NCI-H146 treated with DMSO at 0.1 percent for 48 hours (cell line): ENCODE results near the gene LPIN2.
A peak's percentile ranks its signal among the peaks of the same experiment; 100 is the strongest.
"Not testable (repeated sequence)": the region's sequence is repeated elsewhere in the genome, so short reads cannot be mapped to it uniquely, and the experiment has no call there.

ENCODE experiments used
- DNase-seq: peaks from one replicate; lab custom pipeline; 2025; ENCODE audit not compliant: unreplicated experiment; lab: John Stamatoyannopoulos, UW

Gene LPIN2, protein sequence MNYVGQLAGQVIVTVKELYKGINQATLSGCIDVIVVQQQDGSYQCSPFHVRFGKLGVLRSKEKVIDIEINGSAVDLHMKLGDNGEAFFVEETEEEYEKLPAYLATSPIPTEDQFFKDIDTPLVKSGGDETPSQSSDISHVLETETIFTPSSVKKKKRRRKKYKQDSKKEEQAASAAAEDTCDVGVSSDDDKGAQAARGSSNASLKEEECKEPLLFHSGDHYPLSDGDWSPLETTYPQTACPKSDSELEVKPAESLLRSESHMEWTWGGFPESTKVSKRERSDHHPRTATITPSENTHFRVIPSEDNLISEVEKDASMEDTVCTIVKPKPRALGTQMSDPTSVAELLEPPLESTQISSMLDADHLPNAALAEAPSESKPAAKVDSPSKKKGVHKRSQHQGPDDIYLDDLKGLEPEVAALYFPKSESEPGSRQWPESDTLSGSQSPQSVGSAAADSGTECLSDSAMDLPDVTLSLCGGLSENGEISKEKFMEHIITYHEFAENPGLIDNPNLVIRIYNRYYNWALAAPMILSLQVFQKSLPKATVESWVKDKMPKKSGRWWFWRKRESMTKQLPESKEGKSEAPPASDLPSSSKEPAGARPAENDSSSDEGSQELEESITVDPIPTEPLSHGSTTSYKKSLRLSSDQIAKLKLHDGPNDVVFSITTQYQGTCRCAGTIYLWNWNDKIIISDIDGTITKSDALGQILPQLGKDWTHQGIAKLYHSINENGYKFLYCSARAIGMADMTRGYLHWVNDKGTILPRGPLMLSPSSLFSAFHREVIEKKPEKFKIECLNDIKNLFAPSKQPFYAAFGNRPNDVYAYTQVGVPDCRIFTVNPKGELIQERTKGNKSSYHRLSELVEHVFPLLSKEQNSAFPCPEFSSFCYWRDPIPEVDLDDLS

DNA sequence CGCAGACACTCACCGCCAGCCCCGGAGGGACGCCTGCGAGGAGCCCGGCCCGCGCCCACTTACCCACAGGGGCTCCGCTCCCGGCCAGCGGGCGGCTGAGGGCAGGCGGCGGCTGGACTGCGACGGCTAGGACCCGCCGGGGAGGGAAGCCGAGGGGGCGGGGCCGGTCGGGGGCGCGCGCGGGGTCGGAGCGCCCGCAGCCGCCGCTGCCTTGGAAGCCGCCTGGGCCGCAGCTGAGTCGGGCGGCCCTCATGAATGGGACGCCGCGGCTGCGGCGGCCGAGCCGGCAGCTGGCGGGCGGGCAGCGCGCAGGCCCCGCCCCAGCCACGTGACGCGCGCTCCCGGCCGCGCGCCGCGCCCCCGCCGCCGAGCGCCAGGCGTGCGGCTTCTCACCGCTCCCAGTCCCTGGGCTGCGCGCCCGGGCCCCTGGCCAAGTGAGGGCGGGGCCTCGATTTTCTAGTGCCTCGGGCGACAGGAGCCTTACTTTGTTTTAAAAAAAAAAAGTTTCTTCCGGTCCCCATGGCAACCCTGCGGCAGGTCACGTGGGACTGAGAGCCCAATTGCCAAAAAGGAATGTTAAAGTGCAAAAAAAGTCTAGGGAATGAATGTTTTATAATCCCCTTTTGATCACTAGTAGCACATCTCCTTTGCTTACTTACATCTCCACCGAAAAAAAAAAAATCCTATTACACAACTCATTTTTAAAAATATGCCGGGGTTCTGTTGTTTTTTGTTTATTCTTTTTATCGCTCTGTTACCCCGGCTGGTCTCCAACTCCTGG is at the start of gene LPIN2:
LPIN2 (minus strand) TSS at position 121 of the 781 bp plus-strand sequence. CDS start 52,304 bp downstream, outside the sequence.
- DNase-seq, result peak; percentile 96

DNA sequence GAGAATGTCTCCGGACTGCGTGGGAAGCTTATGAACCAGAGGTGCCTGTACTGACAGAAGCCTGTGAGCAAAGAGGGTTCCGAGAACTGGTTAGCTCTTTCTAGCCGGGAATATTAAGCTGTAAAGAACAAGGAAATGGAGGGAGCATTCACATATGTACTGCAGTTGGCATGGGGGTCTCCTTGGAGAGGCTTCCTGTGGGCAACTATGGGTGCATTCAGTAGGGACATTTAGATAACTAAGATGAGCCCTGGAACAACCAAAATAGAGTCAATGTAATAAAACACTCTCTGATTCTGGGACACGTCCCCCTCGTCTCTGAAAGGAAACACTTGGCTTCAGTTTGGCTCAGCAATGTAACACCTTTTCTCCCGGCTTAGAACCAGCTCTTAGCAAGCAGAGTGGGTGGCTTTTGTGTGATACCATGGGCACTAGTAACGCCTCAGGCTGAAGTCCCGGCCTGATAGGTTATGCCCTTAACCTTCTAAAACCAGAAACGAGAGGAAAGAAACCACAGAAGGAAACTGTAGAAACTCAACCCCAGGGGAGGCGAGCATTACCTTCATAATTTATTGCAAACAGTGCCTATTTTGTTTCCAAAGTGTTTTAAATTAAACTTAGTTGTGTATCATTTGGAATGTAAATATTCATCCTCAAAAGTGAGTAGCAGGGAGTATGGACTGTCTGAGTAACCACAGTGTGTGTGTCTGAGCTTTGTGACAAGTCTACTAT is 48.8 kb upstream of the LPIN2 start:
- no peak for DNase-seq

DNA sequence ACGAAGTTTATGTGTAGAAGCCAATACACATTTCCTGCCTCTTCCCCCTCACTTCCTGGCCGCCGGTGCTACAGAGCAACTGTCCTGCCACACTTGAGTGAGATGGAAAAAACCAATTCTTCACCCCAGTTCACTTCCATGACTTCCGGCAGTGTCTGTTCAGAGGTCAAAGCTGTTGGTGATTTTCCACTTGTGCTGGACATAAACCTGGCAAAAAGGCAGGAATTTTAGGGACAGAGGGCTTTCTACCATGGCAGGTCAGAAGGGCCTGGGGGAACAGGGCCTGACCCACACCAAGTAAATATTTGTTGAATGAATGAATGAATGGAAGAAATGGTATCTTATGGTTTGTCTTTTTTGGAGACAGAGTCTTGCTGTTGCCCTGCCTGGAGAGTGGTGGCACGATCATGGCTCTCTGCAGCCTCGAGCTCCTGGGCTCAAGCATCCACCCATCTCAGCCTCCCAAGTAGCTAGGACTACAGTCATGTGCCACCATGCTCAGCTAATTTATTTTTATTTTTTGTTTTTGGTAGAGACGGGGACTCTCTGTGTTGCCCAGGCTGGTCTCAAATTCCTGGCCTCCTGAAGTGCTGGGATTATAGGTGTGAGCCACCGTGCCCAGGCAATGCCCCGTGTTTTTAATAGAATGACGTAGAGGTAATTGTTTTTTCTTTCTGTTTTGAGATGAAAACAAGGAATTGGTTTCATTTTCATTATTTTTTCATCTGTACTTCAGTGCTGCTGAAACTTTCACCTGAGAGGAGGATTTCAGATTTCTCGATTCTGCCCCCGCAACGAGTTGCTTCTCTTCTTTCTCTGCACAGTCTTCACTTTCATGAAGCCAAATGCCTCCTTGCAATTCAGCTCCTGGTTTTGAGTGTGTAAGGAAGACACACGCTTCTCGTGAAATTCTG is 48.0 kb upstream of the LPIN2 start:
- DNase-seq, result no peak

DNA sequence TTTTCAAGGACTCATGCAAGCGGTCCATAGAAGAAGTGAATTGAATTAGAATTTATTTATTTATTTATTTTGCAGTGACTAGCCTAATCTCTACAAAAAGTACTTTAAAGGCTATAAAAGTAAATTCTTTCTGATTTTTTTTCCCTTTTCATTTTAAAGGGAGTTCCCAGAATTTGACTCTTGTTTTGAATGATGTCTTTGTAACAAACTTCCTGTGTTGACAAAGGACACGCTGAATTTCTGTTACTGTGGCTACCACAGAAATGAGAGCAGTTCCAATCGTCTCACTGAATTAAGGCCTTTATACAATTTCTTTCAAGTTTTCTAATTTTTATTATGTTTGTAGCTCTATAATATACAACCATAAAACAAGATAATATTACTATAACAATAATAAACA is 46.3 kb upstream of the LPIN2 start:
- DNase-seq, result no peak

DNA sequence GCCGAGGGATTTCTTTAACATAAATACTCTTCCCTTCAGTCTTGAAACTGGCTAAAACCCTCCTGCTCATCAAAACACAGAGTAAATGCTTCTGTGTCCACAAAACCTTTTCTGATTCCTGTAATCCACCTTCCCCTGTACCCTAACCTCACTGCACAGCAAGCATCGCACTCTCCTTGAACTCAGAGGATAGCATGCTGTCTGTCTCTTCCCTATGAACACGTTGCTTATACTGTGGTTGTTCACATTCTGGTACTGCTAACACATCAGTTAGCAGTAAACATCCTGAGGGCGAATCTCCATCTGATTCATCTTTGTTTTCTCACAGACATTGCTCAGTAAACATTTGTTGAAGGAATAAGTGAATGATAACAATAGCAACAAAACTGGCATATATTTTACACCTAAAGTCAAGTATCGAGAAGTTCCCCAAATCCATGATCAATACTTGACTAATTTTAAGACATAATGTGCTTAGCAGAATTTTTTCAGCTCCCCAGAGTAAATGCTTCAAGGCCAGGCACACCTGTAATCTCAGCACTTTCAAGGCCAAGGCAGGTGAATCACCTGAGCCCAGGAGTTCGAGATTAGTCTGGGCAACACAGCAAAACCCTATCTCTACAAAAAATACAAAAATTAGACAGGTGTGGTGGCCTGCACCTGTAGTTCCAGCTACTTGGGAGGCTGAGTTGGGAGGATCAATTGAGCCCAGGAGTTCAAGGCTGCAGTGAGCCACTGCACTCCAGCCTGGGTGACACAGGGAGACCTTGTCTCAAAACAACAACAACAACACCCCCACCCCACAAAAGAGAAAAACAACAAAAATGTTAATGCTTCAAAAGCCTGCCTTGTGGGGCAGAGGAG is 45.6 kb upstream of the LPIN2 start:
- no peak for DNase-seq

DNA sequence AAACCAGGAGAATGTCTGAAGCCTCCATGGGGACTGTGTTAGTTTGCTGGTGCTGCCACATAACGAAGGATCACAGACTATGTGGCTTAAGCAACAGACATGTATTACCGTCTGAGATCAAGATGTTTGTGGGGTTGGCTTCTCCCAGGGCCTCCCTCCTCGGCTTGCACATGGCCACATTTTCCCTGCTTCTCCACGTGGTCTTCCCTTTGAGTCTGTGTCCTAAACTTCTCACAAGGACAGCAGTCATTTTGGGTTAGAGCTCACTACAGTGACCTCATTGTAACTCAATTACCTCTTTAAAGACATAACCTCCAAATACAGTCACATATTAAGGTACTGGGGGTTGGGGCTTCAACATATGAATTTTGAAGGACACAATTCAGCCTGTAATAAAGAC is 44.6 kb upstream of the LPIN2 start:
- no peak for DNase-seq

DNA sequence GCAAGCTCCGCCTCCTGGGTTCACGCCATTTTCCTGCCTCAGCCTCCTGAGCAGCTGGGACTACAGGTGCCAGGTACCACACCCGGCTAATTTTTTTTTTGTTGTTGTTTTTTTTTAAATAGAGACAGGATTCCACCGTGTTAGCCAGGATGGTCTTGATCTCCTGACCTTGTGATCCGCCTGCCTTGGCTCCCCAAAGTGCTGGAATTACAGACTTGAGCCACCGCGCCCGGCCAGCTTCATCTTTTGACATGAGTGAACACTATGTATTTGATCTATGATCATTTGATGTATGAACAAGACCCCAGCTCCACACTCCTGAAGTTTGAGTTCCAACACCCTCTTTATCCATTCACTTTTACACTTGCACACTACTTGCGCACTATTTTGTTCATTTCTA is 43.4 kb upstream of the LPIN2 start:
- DNase-seq, result no peak

DNA sequence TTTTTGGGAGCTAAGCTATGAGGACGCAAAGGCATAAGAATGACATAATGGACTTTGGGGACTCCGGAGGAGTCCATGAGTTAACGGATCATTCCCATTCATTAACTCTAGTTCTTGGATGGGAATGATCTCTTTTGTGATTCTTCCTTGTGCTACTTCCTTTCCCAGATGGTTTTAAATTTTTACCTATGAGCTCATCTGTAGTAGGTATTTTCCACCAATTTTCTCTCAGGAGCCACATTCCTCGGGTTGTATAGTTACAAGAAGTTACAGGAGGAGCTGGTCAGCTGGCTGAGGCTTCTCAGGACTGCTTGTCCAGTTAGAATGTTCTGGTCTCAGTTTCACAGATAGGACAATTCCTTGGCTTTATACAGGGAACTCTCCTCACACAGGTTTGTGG is 42.9 kb upstream of the LPIN2 start:
- no peak for DNase-seq

DNA sequence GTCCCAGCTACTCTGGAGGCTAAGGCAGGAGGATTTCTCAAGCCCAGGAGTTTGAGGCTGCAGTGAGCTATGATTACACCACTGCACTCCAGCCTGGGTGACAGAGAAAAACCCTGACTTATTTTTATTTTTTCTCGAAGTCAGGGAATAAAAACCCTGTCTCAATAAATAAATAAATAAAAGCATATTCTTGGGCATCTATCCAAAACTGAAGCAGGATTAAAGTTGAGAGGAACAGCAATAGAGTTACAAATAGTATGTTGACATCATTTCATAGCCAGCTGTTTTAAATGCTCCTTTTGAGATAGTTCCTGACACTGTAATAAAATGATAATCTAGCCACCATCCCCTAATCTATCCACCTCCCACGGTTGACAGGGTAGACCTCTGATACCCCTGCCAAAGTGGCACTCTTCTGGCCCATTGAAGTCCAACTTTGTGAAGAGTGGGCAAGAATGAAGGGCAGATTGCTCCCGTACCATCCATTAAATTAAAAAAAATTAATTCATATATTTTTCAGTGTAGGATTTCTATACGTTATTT is 42.3 kb upstream of the LPIN2 start:
- DNase-seq, result no peak

DNA sequence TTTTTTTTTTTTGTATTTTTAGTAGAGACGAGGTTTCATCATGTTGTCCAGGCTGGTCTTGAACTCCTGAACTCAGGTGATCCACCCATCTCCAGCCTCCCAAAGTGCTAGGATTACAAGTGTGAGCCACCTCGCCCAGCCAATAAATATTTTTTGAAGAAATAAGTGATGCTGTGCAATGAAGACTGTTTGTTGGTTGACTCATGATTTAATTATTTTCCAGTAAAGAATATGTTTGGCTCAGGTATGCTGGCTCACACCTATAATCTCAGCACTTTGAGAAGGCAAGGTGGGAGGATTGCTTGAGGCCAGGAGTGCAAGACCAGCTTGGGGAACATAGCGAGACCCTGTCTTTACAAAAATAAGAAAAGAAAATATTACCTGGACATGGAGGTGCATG is 41.8 kb upstream of the LPIN2 start:
- DNase-seq, result no peak

DNA sequence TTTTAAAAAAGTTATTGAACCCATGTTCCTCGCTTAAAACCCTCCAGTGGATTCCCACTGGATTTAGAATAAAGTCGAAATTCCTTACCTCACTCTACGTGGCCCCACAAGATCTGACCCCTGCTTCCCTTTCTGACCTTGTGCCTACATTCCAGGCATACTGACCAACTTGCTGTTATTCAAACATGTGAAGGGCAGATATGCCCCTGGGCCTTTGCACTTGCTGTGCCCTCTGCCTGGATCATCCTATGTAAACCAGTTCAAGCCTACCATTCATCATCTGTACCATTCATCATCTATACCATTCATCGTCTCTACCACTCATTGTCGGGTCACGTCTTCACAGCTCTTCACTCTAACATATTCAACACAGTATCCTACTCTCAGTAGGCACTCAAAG is 41.3 kb upstream of the LPIN2 start:
- no peak for DNase-seq

DNA sequence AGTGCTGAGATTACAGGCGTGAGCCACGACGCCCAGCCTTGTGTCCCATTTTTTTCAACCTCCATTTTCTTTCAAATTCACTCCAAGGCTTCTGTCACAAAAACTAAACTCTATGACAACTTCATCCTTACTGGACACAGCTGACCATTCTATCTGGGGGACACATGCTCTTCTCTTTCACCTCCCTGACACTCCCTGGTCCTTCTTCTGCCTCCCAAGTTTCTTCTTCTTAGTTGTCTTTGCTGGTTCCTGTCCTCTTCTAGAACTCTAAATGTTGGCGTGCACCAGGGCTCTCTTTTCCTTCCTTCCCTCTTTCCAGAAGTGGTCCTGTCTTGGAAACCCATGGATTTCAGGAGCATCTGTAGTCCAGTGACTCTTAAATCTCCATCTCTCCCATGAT is 40.1 kb upstream of the LPIN2 start:
- no peak for DNase-seq

DNA sequence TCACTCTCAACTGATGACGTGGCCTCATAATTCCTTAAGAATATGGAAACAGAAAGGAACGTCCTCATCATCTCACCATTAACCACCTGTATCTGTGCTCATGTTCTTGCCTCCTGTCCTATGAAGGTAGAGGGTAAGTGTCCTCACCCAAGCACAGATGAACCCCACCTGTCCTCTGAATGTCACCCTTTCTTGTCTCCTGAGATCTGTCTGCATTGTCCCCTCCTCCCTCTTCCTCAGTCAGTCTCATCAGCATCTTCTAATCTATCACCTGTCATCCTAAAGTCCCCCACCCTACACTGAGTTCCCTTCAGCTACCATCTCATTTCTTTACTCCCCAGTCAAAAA is 39.4 kb upstream of the LPIN2 start:
- no peak for DNase-seq

DNA sequence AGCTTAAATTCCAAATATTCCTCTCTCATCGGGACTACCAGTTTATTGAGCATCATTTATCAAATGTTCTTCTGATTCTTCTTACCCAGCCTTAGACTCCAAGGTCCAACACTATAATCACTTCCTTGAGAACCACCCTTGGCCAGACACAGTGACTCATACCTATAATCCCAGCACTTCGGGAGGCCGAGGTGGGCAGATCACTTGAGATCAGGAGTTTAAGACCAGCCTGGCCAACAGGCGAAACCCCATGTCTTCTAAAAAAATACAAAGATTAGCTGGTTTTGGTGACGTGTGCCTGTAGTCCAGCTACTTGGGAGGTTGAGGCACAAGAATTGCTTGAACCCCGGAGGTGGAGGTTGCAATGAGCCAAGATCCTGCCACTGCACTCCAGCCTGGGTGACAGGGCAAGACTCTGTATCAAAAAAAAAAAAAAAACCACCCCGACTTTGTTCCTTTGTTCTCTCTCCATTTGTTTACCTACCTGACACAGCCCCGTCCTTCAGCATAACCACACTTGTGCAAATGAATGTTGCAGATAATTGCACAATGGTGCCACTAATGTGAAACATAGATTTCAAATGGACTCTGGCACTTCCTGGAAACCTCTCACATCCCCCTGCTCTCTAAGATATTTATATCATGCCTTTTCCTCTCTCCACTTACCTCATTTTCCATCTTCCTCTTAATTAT is 38.9 kb upstream of the LPIN2 start:
- peak; percentile 31 for DNase-seq

DNA sequence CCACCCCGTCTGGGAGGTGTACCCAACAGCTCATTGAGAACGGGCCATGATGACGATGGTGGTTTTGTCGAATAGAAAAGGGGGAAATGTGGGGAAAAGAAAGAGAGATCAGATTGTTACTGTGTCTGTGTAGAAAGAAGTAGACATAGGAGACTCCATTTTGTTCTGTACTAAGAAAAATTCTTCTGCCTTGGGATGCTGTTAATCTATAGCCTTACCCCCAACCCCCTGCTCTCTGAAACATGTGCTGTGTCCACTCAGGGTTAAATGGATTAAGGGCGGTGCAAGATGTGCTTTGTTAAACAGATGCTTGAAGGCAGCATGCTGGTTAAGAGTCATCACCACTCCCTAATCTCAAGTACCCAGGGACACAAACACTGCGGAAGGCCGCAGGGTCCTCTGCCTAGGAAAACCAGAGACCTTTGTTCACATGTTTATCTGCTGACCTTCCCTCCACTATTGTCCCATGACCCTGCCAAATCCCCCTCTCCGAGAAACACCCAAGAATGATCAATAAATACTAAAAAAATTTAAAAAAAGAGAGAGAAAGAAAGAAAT is 37.0 kb upstream of the LPIN2 start:
- not testable (repeated sequence) for DNase-seq

DNA sequence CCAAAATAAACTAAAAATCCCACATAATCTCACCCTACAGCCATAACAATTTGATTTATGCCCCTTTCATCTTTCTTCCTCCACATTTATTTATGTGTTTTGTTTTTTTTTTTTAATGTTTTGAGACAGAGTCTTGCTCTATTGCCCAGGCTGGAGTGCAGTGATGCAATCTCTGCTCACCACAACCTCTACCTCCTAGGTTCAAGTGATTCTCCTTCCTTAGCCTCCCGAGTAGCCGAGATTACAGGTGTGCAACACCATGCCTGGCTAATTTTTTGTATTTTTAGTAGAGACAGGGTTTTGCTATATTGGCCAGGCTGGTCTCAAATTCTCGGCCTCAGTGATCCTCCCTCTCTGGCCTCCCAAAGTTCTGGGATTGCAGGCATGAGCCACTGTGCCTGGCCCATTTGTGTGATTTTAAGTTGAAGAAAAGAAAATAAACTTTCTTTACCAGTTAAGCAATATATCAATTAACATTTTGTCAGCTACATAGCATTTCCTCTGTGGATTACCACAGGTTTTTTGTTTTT is 35.9 kb upstream of the LPIN2 start:
- DNase-seq, result no peak

DNA sequence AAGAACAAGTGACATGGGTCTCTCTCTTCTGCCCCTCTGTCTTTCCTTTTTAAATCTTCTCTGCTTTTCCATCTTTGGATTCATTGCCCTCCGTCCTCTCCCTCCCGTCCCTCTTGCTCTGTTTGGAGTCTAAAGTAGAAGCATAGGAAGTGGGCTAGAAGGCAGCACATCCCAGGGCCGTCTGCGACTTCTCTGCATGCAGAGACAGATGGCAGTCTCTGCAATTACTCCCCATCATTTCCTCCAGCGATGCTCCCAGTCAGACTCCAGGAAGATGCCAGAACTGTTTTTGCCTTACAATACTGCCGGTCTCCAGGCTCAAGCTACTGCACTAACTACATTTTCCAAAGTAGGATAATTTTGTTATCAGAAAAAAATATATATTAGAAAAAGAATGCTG is 35.2 kb upstream of the LPIN2 start:
- DNase-seq, result no peak
